ENCODE measurements around the gene HS6ST2.
"Not testable (repeated sequence)": the region's sequence is repeated elsewhere in the genome, so short reads cannot be mapped to it uniquely, and the experiment has no call there.

The HS6ST2 gene

GRCh38 chrX:132958091-132958703, at the start of gene HS6ST2:
TSS of gene HS6ST2 (minus strand) at chrX:132958629.
- DNase-seq = peak; percentile 14

- no peak for DNase-seq
Observed at GRCh38 chrX:133007458-133007857, 49.0 kb upstream of the HS6ST2 start.

GRCh38 chrX:133005616-133006015, 47.2 kb upstream of the HS6ST2 start:
- no peak for DNase-seq

- DNase-seq = no peak
Observed at GRCh38 chrX:133005042-133005441, 46.6 kb upstream of the HS6ST2 start.

- DNase-seq = no peak
Observed at GRCh38 chrX:132999209-132999608, 40.8 kb upstream of the HS6ST2 start.

GRCh38 chrX:132990835-132991234, 32.4 kb upstream of the HS6ST2 start:
- DNase-seq = no peak

GRCh38 chrX:132986556-132986955, 28.1 kb upstream of the HS6ST2 start:
- DNase-seq = no peak

GRCh38 chrX:132984058-132984650, 25.7 kb upstream of the HS6ST2 start:
- no peak for DNase-seq

- DNase-seq = no peak
Observed at GRCh38 chrX:132983496-132983895, 25.1 kb upstream of the HS6ST2 start.

GRCh38 chrX:132980035-132980434, 21.6 kb upstream of the HS6ST2 start:
- DNase-seq = not testable (repeated sequence)

- peak; percentile 26 for DNase-seq
Observed at GRCh38 chrX:132968296-132968949, 10.0 kb upstream of the HS6ST2 start.

GRCh38 chrX:132967049-132967448, 8.6 kb upstream of the HS6ST2 start:
- DNase-seq = peak; percentile 75

GRCh38 chrX:132965461-132965860, 7.0 kb upstream of the HS6ST2 start:
- no peak for DNase-seq

- DNase-seq = no peak
Observed at GRCh38 chrX:132961511-132961910, 3.1 kb upstream of the HS6ST2 start.

GRCh38 chrX:132957211-132958090, 978 bp downstream of the HS6ST2 start:
- DNase-seq = peak; percentile 28

GRCh38 chrX:132956421-132957210, 1.8 kb downstream of the HS6ST2 start:
- no peak for DNase-seq

GRCh38 chrX:132955690-132956089, 2.7 kb downstream of the HS6ST2 start:
- DNase-seq = no peak

- no peak for DNase-seq
Observed at GRCh38 chrX:132954323-132954722, 4.1 kb downstream of the HS6ST2 start.

GRCh38 chrX:132953354-132953753, 5.1 kb downstream of the HS6ST2 start:
- peak; percentile 53 for DNase-seq

- DNase-seq = no peak
Observed at GRCh38 chrX:132948648-132949260, 9.7 kb downstream of the HS6ST2 start.

GRCh38 chrX:132945055-132945599, 13.3 kb downstream of the HS6ST2 start:
- DNase-seq = not testable (repeated sequence)
